ENCODE data around the gene CENPVL1. TPM values are rescaled to one million over a fixed set of nuclear protein-coding genes. Genes with fewer than 3 reads are reported as not detected.

CENPVL1 gene
- total RNA-seq, 4 donors from 2014 or later: not detected

GRCh38 chrX:51743179-51743957 is 33.1 kb downstream of the CENPVL1 start, which contains the start of gene GSPT2:
GSPT2 (plus strand) TSS chrX:51743442; CDS start chrX:51743627, 185 bp downstream.
- TF ChIP-seq CTCF (IDR thresholded peaks at IDR 0.05): no peak
- TF ChIP-seq POLR2A (IDR thresholded peaks at IDR 0.05): peak in 1 of 2 donors; percentile 56
- TF ChIP-seq EP300 (IDR thresholded peaks at IDR 0.05): peak in 1 of 2 donors; percentile 73

GRCh38 chrX:51747671-51748070 is 37.4 kb downstream of the CENPVL1 start:
- Histone ChIP-seq H3K4me1 (peaks cover 0 to 5% (median 0%) of the 10 kb centered on the region in 4 donors), H3K4me3 (no peak overlapping the region), H3K9me3 (peaks cover 0 to 8% (median 0%) of the 10 kb centered on the region in 4 donors), H3K36me3 (peaks cover 0 to 9% (median 0%) of the 10 kb centered on the region in 3 donors), H3K27ac (no peak overlapping the region), H3K27me3 (peaks cover 0 to 4% of the 10 kb centered on the region in 2 donors)
- TF ChIP-seq POLR2A (IDR thresholded peaks at IDR 0.05) (no peak), CTCF (IDR thresholded peaks at IDR 0.05) (no peak), EP300 (IDR thresholded peaks at IDR 0.05) (no peak)
- no peak for DNase-seq (ENCODE audit: low spot score in 2 of 2)

More at GRCh38 chrX:51743179-51743957, 33.1 kb downstream of the CENPVL1 start, which contains the start of gene GSPT2:
- H3K27ac ChIP-seq: peak within 1 kb of the TSS; percentile 73 to 84 (median 79)
- WGBS, 2 donors: 0 to 34% methylated on average over 11 to 54 of the region's 63 CpGs
- peaks cover 0 to 10% of the 10 kb centered on the region in 2 donors for H3K27me3 ChIP-seq
- peak within 1 kb of the TSS; percentile 46 to 72 (median 59) for H3K4me3 ChIP-seq
- peaks cover 0 to 5% (median 0%) of the 10 kb centered on the region in 4 donors for H3K4me1 ChIP-seq
- peaks cover 0 to 9% (median 0%) of the 10 kb centered on the region in 3 donors for H3K36me3 ChIP-seq
- H3K9me3 ChIP-seq: peaks cover 0 to 8% (median 0%) of the 10 kb centered on the region in 4 donors
- DNase-seq (ENCODE audit: low spot score in 2 of 2): peak; percentile 30 to 43

- H3K36me3 ChIP-seq: no peaks in the 10 kb centered on the region
- H3K27ac ChIP-seq: no peak overlapping the region
- no peaks in the 10 kb centered on the region for H3K4me1 ChIP-seq
- H3K27me3 ChIP-seq: peaks cover 0 to 16% of the 10 kb centered on the region in 2 donors
- no peak overlapping the region for H3K4me3 ChIP-seq
- WGBS, 2 donors: 44 to 49% methylated on average over 6 of the region's 6 CpGs
- TF ChIP-seq POLR2A (IDR thresholded peaks at IDR 0.05) (no peak), EP300 (IDR thresholded peaks at IDR 0.05) (no peak), CTCF (IDR thresholded peaks at IDR 0.05) (no peak)
- no peaks in the 10 kb centered on the region for H3K9me3 ChIP-seq
- no peak for DNase-seq (ENCODE audit: low spot score in 2 of 2)
These were observed 48.9 kb downstream of the CENPVL1 start for GRCh38 chrX:51759055-51759839.

DNA sequence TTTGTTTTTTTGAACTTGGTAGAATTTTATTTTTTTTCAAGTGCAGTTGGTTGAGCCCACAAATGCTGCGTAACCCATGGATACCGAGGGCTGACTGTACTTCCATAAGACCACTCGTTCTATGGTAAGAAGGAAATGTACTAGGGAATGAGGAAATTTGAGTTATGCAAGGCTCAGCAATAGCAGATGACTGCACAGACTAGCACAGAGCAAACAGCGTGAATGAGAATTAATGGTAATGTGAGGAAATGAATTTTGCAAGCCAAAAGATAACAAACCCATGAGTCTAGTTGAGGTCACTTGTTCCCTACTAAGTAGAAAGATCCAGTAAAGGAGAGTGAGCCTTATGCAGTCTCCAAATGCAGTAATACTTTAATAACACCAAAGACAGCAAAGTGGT is 50.3 kb downstream of the CENPVL1 start:
- no peak for TF ChIP-seq EP300 (IDR thresholded peaks at IDR 0.05)
- no peak for TF ChIP-seq POLR2A (IDR thresholded peaks at IDR 0.05)
- TF ChIP-seq CTCF (IDR thresholded peaks at IDR 0.05): no peak
- no peak overlapping the region for H3K4me3 ChIP-seq
- peaks cover 0 to 15% of the 10 kb centered on the region in 2 donors for H3K27me3 ChIP-seq
- H3K27ac ChIP-seq: no peak overlapping the region
- H3K36me3 ChIP-seq: no peaks in the 10 kb centered on the region
- H3K9me3 ChIP-seq: peaks cover 0 to under 1% (median 0%) of the 10 kb centered on the region in 4 donors
- WGBS, 2 donors: 78 to 80% methylated on average over 4 of the region's 4 CpGs
- DNase-seq (ENCODE audit: low spot score in 2 of 2): no peak
- no peaks in the 10 kb centered on the region for H3K4me1 ChIP-seq

Other genes with a start within 250 kb of the CENPVL1 start
- 1 to 10 TPM in 3 of 4 donors, under 1 TPM in 1; 0.39 to 2.6 (median 1.8) TPM for gene NUDT11, start 213.9 kb upstream of the CENPVL1 start, total RNA-seq
- gene CENPVL3, start 91.6 kb upstream of the CENPVL1 start, total RNA-seq: not detected
- gene CENPVL2, start 27.7 kb upstream of the CENPVL1 start, total RNA-seq: not detected
- 1 to 10 TPM; 3.0 to 8.6 (median 6.1) TPM for gene GSPT2, start 32.9 kb downstream of the CENPVL1 start, total RNA-seq
- gene MAGED1, start 183.1 kb downstream of the CENPVL1 start, total RNA-seq: 10 to 100 TPM; 34.1 to 51.1 (median 46.7) TPM

Data from tibial nerve (tissue), 4 donors.